Astrocyte of the spinal cord (primary cell): ENCODE measurements around the gene PIK3CB.

Experiments used
- DNase-seq: peaks from one replicate; pipeline ENCODE4 v3.0.0; 2011; ENCODE audit warnings: low read depth, low spot score
- H3K4me3 ChIP-seq: 2 replicates; pipeline ENCODE4 v1.5.1; 2011; ENCODE audit warnings: low read depth, mild to moderate bottlenecking, low read length, moderate library complexity
- in situ Hi-C: cut with HindIII; loops from 2 replicates; pipeline ENCODE4 v1.10.0; 2017; ENCODE audit warnings: low sequenced_read_pairs
- TF ChIP-seq, protein P1 (sequence below): IDR thresholded peaks from 2 replicates; pipeline ENCODE4 v1.5.1; 2012; ENCODE audit warnings: low read depth, mild to moderate bottlenecking, low read length, inconsistent platforms

The PIK3CB gene

DNA sequence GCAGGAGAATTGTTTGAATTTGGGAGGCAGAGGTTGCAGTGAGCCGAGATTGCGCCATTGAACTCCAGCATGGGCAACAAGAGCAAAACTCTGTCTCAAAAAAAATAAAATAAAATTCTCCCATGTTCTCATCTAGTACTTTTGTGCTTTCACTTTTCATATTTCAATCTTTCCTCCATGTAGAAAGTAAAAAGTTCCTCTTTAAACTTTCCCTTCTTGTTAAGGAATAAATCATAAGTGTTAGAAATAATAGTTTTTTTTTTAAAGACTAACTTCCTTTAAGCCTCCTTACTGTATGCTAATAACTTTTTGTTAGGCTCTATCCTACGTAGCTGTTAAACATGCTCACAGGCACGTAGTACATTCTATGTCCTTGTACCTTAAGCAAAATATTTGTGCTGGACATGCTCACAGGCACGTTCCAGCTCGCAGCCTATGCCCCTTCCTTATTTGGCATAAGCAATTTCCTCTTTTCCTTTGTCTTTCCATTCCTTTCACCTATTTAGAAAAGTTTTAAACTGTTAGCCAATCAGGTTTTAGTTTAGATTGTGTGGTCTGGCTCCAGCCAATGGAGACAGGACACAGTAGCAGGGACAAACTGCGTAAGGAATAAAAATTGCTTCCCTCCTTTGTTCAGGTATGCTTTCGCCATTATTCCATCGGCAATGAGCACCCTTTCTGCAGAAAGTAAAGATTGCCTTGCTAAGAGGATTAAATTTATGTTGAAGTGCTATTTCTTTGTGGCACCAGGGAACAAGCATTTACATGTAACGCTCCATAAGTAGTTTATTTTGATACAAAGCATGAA, 38.9 kb upstream of the PIK3CB start:
- DNase-seq: no peak
- in situ Hi-C loops: no loop called here
- TF ChIP-seq, protein P1, sequence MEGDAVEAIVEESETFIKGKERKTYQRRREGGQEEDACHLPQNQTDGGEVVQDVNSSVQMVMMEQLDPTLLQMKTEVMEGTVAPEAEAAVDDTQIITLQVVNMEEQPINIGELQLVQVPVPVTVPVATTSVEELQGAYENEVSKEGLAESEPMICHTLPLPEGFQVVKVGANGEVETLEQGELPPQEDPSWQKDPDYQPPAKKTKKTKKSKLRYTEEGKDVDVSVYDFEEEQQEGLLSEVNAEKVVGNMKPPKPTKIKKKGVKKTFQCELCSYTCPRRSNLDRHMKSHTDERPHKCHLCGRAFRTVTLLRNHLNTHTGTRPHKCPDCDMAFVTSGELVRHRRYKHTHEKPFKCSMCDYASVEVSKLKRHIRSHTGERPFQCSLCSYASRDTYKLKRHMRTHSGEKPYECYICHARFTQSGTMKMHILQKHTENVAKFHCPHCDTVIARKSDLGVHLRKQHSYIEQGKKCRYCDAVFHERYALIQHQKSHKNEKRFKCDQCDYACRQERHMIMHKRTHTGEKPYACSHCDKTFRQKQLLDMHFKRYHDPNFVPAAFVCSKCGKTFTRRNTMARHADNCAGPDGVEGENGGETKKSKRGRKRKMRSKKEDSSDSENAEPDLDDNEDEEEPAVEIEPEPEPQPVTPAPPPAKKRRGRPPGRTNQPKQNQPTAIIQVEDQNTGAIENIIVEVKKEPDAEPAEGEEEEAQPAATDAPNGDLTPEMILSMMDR: no peak
- H3K4me3 ChIP-seq: no peak overlapping the region

DNA sequence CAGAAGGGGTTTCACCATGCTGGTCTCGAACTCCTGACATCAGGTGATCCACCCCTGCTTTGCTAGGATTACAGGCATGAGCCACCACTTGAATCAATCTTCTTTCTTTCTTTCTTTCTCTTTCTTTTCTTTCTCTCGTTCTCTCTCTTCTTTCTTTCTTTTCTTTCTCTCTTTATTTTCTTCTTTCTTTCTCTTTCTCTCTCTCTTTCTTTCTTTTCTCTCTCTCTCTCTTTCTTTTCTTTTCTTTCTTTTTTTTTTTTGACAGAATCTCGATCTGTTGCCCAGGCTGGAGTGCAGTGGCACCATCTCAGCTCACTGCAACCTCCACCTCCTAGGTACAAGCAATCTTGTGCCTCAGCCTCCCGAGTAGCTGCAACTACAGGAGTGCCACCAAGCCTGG, 37.9 kb upstream of the PIK3CB start:
- DNase-seq: no peak
- in situ Hi-C loops: no loop called here
- no peak overlapping the region for H3K4me3 ChIP-seq
- TF ChIP-seq, protein P1: no peak

DNA sequence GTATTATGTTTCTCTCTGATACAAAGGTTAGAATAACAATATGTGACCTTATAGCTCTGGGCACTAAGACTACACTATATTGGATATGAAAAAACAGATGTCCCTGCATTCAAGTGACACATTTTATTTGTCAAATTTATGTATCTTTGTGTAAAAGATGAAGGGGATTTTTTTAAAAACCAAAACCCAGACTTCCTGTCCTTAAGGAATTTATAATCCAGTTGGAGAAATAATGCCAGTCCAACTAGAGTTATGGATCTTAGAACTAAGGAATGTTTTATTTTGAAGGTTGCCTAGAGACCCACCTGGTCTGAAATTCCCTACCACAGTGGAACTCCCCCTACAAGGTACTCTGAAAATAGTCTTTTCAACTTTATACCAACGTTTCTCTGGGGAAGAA, 33.3 kb upstream of the PIK3CB start:
- in situ Hi-C loops: no loop called here
- H3K4me3 ChIP-seq: no peak overlapping the region
- DNase-seq: no peak
- TF ChIP-seq, protein P1: no peak

DNA sequence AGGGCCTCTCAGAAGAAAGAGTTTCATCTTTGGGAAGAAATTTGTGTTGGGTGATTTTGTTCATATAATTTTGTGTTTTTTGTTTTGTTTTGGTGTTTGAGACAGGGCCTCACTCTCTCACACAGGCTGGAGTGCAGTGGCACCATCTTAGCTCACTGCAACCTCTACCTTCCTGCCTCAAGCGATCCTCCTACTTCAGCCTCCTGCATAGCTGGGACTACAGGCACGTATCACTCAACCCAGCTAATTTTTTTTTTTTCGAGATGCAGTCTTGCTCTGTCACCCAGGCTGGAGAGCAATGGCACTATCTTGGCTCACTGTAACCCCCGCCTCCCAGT, 29.0 kb upstream of the PIK3CB start:
- no peak for DNase-seq
- TF ChIP-seq, protein P1: no peak
- in situ Hi-C loops: no loop called here
- no peak overlapping the region for H3K4me3 ChIP-seq

DNA sequence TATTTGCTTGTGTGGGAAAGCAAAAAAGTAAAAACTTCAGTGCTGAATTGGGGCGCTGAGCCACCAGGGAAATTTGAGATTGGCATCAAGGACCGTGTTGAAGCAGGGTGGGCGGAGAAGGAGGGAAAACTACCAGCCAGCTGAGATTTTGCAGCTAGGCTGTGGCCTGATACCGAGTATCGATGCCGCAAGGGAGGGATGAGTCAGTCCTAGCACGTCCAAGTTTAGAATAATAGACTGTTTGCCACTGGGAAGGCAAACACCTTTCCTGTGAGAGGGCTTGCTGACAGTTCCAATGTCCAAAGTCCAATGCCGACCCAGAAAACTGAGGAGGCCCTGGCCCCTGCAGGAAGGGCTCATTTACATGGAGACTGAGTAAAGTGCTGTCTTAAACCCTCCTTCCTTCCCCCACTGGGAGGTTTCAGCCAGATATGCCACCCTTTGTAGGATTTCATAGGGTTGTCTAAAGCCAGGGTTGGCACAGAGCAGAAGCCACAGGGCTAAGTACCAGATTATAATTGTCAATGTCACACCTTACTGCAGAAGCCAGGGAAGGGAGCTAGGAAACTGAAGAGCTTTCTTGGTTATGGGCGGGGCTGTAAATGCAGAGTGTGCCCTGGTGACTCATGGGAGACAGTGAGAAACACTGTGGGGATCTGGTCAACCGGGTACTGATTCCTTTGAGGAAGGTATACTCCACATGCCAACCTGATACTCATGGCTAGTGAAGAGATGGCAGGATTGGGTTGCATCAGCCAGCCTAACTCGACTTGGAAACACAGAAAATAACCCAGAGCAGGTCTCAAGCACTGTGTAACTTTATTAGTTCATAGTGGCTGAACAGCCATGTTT, 28.4 kb upstream of the PIK3CB start:
- DNase-seq: peak; percentile 70
- TF ChIP-seq, protein P1: no peak
- H3K4me3 ChIP-seq: no peak overlapping the region
- in situ Hi-C loops: no loop called here

DNA sequence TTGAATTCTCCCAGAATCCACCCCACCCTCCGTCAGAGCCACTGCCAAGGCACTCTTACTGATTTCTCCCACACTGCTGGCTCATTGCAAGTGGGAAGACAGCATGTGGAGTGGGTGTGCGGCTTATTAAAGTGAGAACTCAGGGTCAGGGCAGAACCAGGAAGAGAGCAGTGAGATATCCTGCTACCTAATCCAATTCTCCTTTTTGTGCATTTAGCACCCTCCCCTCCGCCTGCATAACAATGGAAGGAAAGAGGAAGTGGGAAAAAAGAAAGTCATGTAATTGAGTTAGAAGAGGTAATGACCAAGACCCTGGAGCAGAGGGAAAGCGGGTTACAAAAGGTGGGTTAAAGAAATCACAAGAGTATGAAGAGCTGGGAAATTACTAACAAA, 27.8 kb upstream of the PIK3CB start:
- no peak overlapping the region for H3K4me3 ChIP-seq
- DNase-seq: peak; percentile 22
- in situ Hi-C loops: no loop called here
- TF ChIP-seq, protein P1: no peak
